CD4-positive, alpha-beta T cell (primary cell): ENCODE measurements around the gene CNR2. TPM values are rescaled to one million over a fixed set of nuclear protein-coding genes. Genes with fewer than 3 reads are reported as not detected.

Experiments
- ATAC-seq: fragments of 200-7000 bp; cut with Tn5 transposase; one replicate; pipeline ENCODE4 v1.10.0; 2022; ENCODE audit warnings: mild to moderate bottlenecking; ENCODE audit not compliant: poor library complexity
- CTCF ChIA-PET: fragments of 350-600 bp; sonication (Branson Sonifier 250); formaldehyde crosslinking; loops from one replicate; lab custom pipeline; 2021; ENCODE audit warnings: antibody characterized with exemption, inconsistent platforms; lab: Charles Lee
- POLR2A ChIA-PET: fragments of 350-600 bp; sonication (Branson Sonifier 250); formaldehyde crosslinking; loops from one replicate; lab custom pipeline; 2021; ENCODE audit warnings: antibody characterized with exemption, inconsistent platforms; lab: Charles Lee
- DNase-seq, 14 experiments: peaks; one replicate each; pipeline ENCODE4 v3.0.0-alpha.2; 2013 to 2020; ENCODE audit warnings: mixed read lengths in 2 of 14
- H3K27ac ChIP-seq, 2 donors: one replicate each; pipeline versions ENCODE4 v1.5.1 to v1.7.0; 2013; ENCODE audit warnings: low read length in 2 of 2, low read depth in 1 of 2, mild to moderate bottlenecking in 1 of 2
- H3K27me3 ChIP-seq, 2 experiments: 1 replicate in 1 of 2; 2 replicates in 1 of 2; pipeline versions ENCODE4 v1.6.1 to v1.7.0; 2013; ENCODE audit warnings: low read length in 2 of 2, control low read depth in 1 of 2, mild to moderate bottlenecking in 1 of 2, moderate library complexity in 1 of 2; ENCODE audit not compliant: insufficient read depth in 2 of 2, control insufficient read depth in 1 of 2
- H3K36me3 ChIP-seq: one replicate; pipeline ENCODE4 v1.6.1; 2013; ENCODE audit warnings: low read length, control low read depth; ENCODE audit not compliant: insufficient read depth
- H3K4me1 ChIP-seq: one replicate; pipeline ENCODE4 v1.6.1; 2013; ENCODE audit warnings: low read length, control low read depth; ENCODE audit not compliant: insufficient read depth
- H3K4me3 ChIP-seq: one replicate; pipeline ENCODE4 v1.5.1; 2013; ENCODE audit warnings: mild to moderate bottlenecking, low read length, moderate library complexity
- H3K9me3 ChIP-seq, 2 experiments: 1 replicate in 1 of 2; 2 replicates in 1 of 2; pipeline versions ENCODE4 v1.6.1 to v1.7.0; 2013; ENCODE audit warnings: low read length in 2 of 2, mild to moderate bottlenecking in 2 of 2, control low read depth in 1 of 2, moderate library complexity in 1 of 2; ENCODE audit not compliant: control insufficient read depth in 1 of 2, insufficient read depth in 1 of 2
- H3K27ac Mint-ChIP-seq: one replicate; pipeline ENCODE4 v1.8.0; 2020; ENCODE audit warnings: mixed read lengths
- H3K27me3 Mint-ChIP-seq: one replicate; pipeline ENCODE4 v1.8.0; 2021; ENCODE audit warnings: mixed read lengths
- H3K36me3 Mint-ChIP-seq: one replicate; pipeline ENCODE4 v1.8.0; 2021; ENCODE audit warnings: low read depth, mixed read lengths
- H3K4me1 Mint-ChIP-seq: one replicate; pipeline ENCODE4 v1.8.0; 2021; ENCODE audit warnings: low read depth, mixed read lengths
- H3K4me3 Mint-ChIP-seq: one replicate; pipeline ENCODE4 v1.8.0; 2020; ENCODE audit warnings: mild to moderate bottlenecking, mixed read lengths
- H3K9me3 Mint-ChIP-seq: one replicate; pipeline ENCODE4 v1.8.0; 2020; ENCODE audit warnings: mixed read lengths
- CTCF ChIP-seq: fragments of 200-600 bp; IDR thresholded peaks from one replicate; pipeline ENCODE4 v1.8.0; 2022; ENCODE audit warnings: antibody characterized with exemption, mild to moderate bottlenecking
- intact Hi-C, 2 experiments: fragments of 100-400 bp; cut with DNase I in 1 of 2; cut with micrococcal nuclease in 1 of 2; formaldehyde crosslinking; loops; one replicate each; pipeline versions ENCODE4 v1.15.1 to v1.9.0; 2023 to 2025; cut with DNase I, micrococcal nuclease
- total RNA-seq, 174 experiments: library from RNA in 2 of 174; stranded (reverse) in 2 of 174; gene quantifications; one replicate each; pipeline ENCODE4 v1.2.3 and lab custom pipeline; 2021 to 2026

The CNR2 gene
- total RNA-seq, 2 experiments from 2014 or later, result 0.05 TPM; not detected in 1

DNA sequence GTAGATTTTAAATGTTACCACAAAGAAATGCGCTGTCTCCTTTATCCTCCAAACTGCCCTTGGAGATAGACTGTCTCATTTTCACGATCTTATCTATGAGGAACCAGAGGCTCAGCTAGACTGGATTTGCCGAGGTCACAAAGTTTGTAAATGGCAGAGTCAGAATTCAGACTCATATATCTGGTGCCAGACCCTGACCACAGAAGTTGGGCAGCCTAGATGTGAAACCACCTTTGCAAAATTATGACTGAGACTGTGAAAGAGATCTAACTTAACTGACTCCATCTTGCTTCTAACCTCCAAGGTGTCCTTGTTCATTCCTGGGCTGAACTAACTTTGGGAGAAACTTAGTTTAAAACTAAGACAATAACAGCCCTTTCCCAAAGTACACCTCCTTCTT, 14.1 kb downstream of the CNR2 start:
- Histone ChIP-seq H3K36me3 (no peaks in the 10 kb centered on the region), H3K4me1 (peaks cover 11% of the 10 kb centered on the region), H3K27me3 (peaks cover 7% of the 10 kb centered on the region in 2 experiments), H3K9me3 (no peaks in the 10 kb centered on the region), H3K27ac (no peak overlapping the region), H3K4me3 (no peak overlapping the region)
- Mint-ChIP-seq H3K27ac (no peak overlapping the region), H3K4me3 (no peak overlapping the region), H3K4me1 (peaks cover 13% of the 10 kb centered on the region), H3K9me3 (no peaks in the 10 kb centered on the region), H3K36me3 (no peaks in the 10 kb centered on the region), H3K27me3 (peaks cover 27% of the 10 kb centered on the region)
- ChIA-PET CTCF (no interaction called here), POLR2A (no interaction called here)
- DNase-seq (peak in 2 of 14 experiments; percentile 32 to 42), ATAC-seq (no peak)
- intact Hi-C loops, result no loop called here
- no peak for TF ChIP-seq CTCF

DNA sequence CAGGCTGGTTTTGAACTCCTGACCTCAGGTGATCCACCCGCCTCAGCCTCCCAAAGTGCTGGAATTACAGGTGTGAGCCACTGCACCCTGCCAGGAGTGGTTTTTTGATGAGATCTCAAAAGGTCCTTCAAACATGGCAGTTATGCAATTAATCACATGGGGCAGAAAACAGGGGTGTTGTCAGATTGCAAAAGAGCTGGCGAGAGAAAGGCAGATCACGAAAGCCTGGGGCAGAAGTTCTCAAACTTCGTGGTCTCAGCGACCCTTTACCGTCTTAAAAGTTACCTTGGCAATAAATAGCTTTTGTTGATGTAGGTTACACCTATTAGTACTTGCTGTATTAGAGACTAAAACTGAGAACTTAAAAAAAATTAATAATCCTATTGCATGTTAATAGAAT, 16.1 kb downstream of the CNR2 start:
- Mint-ChIP-seq H3K36me3 (no peaks in the 10 kb centered on the region), H3K4me1 (peaks cover 13% of the 10 kb centered on the region), H3K4me3 (no peak overlapping the region), H3K27me3 (peaks cover 20% of the 10 kb centered on the region), H3K9me3 (no peaks in the 10 kb centered on the region), H3K27ac (no peak overlapping the region)
- ATAC-seq (no peak), DNase-seq (peak in 2 of 14 experiments; percentile 45 to 48)
- H3K4me3 ChIP-seq, result no peak overlapping the region
- CTCF ChIA-PET, result interaction anchor here (0.7 kb wide), 1 partner anchor 357 kb away, joined by 3 read pairs; no protein-coding TSS in a partner anchor
- H3K4me1 ChIP-seq, result peaks cover 11% of the 10 kb centered on the region
- no peak for TF ChIP-seq CTCF
- no peaks in the 10 kb centered on the region for H3K36me3 ChIP-seq
- POLR2A ChIA-PET, result interaction anchor here (1.1 kb wide), 1 partner anchor 62 kb away, joined by 4 read pairs; no protein-coding TSS in a partner anchor
- intact Hi-C loops, result no loop called here
- H3K27ac ChIP-seq, result no peak overlapping the region
- peaks cover 0 to 3% of the 10 kb centered on the region in 2 experiments for H3K27me3 ChIP-seq
- no peaks in the 10 kb centered on the region for H3K9me3 ChIP-seq

- Mint-ChIP-seq H3K4me3 (no peak overlapping the region), H3K36me3 (no peaks in the 10 kb centered on the region), H3K4me1 (peaks cover 13% of the 10 kb centered on the region), H3K27me3 (peaks cover 21% of the 10 kb centered on the region), H3K9me3 (no peaks in the 10 kb centered on the region), H3K27ac (no peak overlapping the region)
- intact Hi-C loops, result no loop called here
- Histone ChIP-seq H3K9me3 (no peaks in the 10 kb centered on the region), H3K36me3 (no peaks in the 10 kb centered on the region), H3K4me3 (no peak overlapping the region), H3K27me3 (peaks cover 0 to 3% of the 10 kb centered on the region in 2 experiments), H3K27ac (no peak overlapping the region), H3K4me1 (peaks cover 11% of the 10 kb centered on the region)
- CTCF ChIA-PET, result interaction anchor here (0.7 kb wide), 2 partner anchors 77 to 356 kb away, joined by 3 read pairs; no protein-coding TSS in a partner anchor
- ATAC-seq (peak; percentile 81), DNase-seq (peak in 2 of 14 experiments; percentile 18 to 38)
- no peak for TF ChIP-seq CTCF
- POLR2A ChIA-PET, result interaction anchor here (1.1 kb wide), 1 partner anchor 62 kb away, joined by 4 read pairs; no protein-coding TSS in a partner anchor
Measured at GRCh38 chr1:23896491-23896890, 16.7 kb downstream of the CNR2 start.
